Measurements from ENCODE around the gene TMPRSS15.

The TMPRSS15 gene

GRCh38 chr21:18350216-18350615 lies 53.4 kb downstream of the TMPRSS15 start:
- in situ Hi-C loops (cut with HindIII; ENCODE audit: low sequenced_read_pairs) = no loop called here

DNA sequence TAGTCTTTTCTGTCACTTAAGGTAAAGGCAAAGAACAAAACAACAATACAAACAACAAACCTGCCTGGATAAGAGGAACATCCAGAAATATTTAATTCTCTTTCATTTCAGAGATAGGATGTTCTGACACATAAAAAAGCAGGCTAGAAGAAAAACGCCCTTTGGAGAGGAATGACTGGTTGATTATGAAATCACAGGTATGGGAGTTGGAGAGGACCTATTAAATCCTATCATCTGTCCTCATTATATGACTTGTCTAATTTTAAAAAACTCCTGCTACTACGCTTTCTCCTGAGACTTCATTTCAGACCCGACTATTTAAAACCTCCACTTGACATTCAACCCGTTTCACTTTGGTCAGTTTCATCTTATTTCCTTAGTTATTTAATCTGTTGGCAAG lies 54.1 kb downstream of the TMPRSS15 start:
- in situ Hi-C loops (cut with HindIII; ENCODE audit: low sequenced_read_pairs) = no loop called here

DNA sequence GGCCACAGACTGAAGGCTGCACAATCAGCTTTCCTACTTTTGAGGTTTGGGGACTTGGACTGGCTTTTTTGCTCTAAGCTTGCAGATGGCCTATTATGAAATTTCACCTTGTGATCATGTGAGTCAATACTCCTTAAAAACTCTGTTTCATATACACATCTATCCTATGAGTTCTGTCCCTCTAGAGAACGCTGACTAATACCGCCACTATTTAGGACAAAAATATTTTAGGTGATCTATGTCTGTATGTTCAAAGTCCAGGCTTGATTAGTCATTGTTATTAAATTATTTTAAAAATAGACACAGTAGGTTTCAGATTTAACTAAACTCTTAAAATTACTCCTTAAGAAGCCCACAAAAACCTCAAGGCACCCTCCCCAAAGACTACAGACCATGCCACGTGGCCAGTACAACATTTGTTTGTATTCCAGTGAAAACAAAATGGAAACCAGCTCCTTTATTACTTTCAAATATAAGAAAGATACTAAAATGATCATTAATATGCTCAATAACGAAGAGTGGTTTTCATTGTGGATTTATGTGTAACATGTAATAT lies 63.1 kb downstream of the TMPRSS15 start:
- in situ Hi-C loops (cut with HindIII; ENCODE audit: low sequenced_read_pairs) = no loop called here

- in situ Hi-C loops (cut with HindIII; ENCODE audit: low sequenced_read_pairs) = no loop called here
These were observed 67.8 kb downstream of the TMPRSS15 start for GRCh38 chr21:18335651-18336236.

GRCh38 chr21:18334066-18334465 lies 69.5 kb downstream of the TMPRSS15 start:
- in situ Hi-C loops (cut with HindIII; ENCODE audit: low sequenced_read_pairs) = no loop called here

DNA sequence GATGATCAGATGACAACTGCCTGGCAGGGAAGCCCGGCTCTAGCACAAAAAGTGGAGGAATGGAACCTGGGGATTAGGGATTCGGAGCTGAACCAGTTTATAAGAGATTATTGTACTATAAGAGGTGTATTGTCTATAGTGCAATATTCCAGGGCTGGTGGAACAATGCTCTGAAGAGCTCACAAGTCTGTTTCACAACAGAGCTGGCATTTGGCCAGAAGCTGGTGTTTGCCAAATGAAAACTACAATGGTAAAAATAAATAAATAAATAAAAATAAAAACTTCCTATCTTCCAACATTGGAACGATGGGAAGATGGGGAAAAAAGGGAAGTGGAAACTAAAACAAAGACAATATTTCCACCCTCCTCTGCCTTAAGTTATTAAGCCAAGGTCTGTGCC lies 85.4 kb downstream of the TMPRSS15 start:
- in situ Hi-C loops (cut with HindIII; ENCODE audit: low sequenced_read_pairs) = no loop called here

GRCh38 chr21:18298228-18298627 lies 105.4 kb downstream of the TMPRSS15 start:
- in situ Hi-C loops (cut with HindIII; ENCODE audit: low sequenced_read_pairs) = no loop called here

DNA sequence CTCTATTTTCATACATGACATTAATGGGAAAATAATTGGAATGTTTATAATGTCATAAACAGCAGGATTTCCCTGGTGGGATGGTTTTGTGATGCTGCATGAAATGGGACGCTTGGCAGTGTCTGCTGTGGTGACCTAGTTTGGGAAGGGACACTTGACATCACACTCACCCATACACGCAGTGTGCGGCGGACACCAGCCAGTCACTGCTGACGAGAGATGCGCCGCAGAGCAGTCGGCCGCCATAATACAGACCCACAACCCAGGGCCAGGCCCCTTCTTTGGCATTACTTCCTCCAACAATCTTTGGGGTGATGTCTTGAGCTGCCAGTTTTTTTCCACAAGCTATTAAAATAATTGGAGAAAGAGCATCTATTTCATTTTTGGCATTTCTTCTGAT lies 109.5 kb downstream of the TMPRSS15 start:
- in situ Hi-C loops (cut with HindIII; ENCODE audit: low sequenced_read_pairs) = no loop called here

DNA sequence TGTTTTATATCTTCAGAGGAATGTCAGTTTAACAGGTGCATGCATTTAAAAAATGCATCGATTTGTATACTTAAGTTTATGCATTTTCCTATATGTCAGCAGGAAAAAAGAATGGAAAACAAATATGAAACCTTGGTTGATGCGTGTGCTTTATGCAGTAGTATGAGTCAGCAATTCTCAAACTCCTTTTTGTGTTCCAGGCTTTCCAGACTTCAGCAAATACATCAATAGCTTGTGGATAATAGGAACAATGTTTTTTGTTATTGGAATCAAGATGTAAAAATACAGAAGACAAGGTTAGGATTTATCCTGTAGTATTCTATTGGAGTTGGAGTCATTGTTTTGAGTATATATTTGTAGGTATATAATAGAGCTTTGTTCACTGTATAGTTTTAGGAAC lies 113.7 kb downstream of the TMPRSS15 start:
- in situ Hi-C loops (cut with HindIII; ENCODE audit: low sequenced_read_pairs) = no loop called here

GRCh38 chr21:18285379-18285778 lies 118.2 kb downstream of the TMPRSS15 start:
- in situ Hi-C loops (cut with HindIII; ENCODE audit: low sequenced_read_pairs) = no loop called here

GRCh38 chr21:18275781-18276180 lies 127.8 kb downstream of the TMPRSS15 start:
- in situ Hi-C loops (cut with HindIII; ENCODE audit: low sequenced_read_pairs) = no loop called here

DNA sequence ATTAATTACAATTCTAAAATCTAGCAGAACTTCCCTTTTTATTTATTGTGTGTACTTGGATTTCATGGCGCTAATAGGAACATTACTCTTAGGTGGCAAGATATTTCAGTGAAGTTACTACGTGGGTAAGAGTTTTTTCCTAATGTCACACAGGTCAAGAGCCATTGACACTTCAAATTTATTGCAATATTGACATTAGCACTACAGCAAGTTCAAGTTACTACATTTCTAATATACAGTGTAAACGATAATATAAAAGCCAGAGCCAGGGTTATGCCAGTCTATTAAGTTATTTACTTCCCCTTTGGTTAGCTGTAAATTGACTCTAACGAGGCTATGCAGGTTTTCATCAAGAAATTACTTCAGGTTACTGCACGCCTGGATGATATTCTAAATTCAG lies 129.2 kb downstream of the TMPRSS15 start:
- in situ Hi-C loops (cut with HindIII; ENCODE audit: low sequenced_read_pairs) = no loop called here

- in situ Hi-C loops (cut with HindIII; ENCODE audit: low sequenced_read_pairs) = no loop called here
These were observed 130.2 kb downstream of the TMPRSS15 start for GRCh38 chr21:18273400-18273799.

- in situ Hi-C loops (cut with HindIII; ENCODE audit: low sequenced_read_pairs) = no loop called here
These were observed 133.7 kb downstream of the TMPRSS15 start for GRCh38 chr21:18269856-18270255.

DNA sequence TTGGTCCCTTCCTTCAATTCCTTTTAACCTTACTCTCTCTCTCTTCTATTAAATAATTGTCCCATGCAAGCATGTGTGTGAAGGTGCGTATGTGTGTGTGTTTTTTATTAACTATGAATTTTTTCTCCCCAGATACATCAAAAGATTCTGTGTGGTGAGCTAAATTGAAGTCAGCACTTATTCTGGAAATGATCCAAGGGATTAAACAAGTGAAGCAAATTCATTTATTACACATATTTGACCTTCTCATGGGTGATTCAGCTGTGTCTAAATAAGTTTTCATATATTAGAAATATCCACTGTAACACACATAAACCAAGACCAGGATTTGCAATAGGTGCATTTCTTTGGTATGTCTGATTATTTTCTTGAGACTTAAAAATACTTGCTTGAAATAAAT lies 134.7 kb downstream of the TMPRSS15 start:
- in situ Hi-C loops (cut with HindIII; ENCODE audit: low sequenced_read_pairs) = no loop called here

DNA sequence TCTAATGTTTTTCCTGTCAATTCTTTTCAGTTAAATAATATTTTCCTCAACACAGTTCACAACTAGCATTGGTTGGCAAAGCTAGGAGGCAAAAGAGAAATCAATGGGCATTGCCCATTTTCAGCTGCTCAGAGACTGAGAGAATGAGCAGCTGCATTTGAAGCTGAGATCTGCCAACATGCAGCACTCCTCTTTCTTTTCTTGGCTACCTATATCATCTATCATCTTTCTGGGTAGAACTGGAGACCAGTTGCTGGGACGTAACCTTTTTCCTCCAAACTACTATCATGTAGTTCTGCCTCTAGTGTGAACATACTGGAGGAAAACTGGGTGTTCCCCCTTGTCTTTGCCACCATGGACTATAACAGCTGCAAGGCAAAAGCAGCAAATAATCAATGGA lies 136.1 kb downstream of the TMPRSS15 start:
- in situ Hi-C loops (cut with HindIII; ENCODE audit: low sequenced_read_pairs) = no loop called here

DNA sequence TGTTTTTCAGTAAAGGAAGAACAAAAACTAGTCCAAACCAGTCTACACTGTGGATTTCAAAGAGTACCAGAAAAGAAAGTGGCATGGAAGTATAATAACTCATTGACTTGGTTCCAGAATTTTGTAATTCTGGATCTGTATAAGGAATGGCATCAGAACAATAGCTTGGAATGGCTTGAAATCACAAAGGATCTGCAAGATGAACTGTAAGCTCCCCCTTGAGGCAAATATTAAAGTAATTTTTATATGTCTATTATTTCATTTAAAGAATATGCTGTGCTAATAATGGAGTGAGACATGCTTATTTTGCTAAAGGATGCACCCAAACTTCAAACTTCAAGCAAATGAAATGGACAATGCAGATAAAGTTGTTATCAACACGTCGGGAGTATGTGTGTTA lies 137.6 kb downstream of the TMPRSS15 start:
- in situ Hi-C loops (cut with HindIII; ENCODE audit: low sequenced_read_pairs) = no loop called here

GRCh38 chr21:18253799-18254198 lies 149.8 kb downstream of the TMPRSS15 start:
- in situ Hi-C loops (cut with HindIII; ENCODE audit: low sequenced_read_pairs) = no loop called here

DNA sequence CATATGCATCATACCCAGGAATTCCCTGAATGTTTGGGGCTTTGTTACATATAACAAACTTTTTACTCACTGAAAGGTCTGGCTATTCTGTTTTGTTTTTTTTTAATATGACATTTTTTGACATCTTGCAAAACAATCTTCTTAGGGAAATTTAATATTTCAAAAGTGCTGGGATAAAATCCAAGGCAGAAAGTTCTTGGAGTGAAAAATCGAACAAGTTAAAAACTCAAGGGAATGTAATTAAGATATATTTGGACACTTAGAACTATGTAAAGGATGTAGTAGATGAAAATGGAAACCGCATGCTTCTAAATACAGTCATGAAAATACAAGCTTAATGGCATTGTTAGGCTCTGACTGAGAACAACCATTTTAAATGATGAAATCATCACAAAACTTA lies 150.4 kb downstream of the TMPRSS15 start:
- in situ Hi-C loops (cut with HindIII; ENCODE audit: low sequenced_read_pairs) = no loop called here

GRCh38 chr21:18252680-18253079 lies 150.9 kb downstream of the TMPRSS15 start:
- in situ Hi-C loops (cut with HindIII; ENCODE audit: low sequenced_read_pairs) = no loop called here

DNA sequence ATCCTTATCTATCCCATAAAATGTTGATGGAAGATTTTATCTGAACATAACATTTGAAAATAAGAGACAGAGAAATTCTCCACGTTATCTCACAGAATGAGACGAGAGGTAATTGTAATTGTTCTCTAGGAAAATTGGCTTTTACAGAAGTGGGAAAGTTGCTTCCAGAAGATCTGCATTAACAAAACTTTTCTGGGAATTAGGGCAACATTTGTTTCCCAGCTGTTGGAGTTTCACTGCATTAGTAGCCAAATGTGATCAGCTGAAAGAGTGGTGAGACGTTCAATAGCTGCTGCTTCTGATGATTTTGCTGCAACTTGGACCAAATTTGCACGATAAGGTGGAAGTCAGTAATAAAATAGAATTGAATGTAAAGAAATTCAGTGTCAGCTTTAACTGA lies 151.3 kb downstream of the TMPRSS15 start:
- in situ Hi-C loops (cut with HindIII; ENCODE audit: low sequenced_read_pairs) = no loop called here

GRCh38 chr21:18251065-18251464 lies 152.5 kb downstream of the TMPRSS15 start:
- in situ Hi-C loops (cut with HindIII; ENCODE audit: low sequenced_read_pairs) = no loop called here

DNA sequence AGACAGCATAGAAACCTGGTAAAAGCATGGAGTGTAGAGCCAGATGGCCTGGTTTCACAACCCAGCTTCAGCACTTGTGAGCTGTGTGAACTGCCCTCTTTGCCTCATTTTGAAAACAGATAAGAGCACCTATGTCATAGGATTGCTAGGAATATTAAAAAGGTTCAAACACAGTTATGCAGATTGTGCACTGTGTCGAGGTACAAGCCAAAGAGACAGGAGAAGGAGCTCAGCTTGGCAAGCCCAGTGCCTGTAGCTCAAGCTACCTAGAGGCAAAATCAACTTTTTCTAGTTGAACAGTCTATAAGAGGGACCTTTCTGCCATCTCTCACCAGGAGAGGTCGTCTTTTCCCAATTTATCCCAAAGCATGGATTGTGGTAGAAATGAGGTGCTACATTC lies 153.9 kb downstream of the TMPRSS15 start:
- in situ Hi-C loops (cut with HindIII; ENCODE audit: low sequenced_read_pairs) = no loop called here
